ENCODE results near the gene GLYR1.

GLYR1 gene

GRCh38 chr16:4763791-4764190, 83.3 kb downstream of the GLYR1 start:
- no peak for DNase-seq (ENCODE audit: low spot score)

- DNase-seq (ENCODE audit: low spot score), result no peak
Measured at GRCh38 chr16:4762205-4762604, 84.9 kb downstream of the GLYR1 start.

- no peak for DNase-seq (ENCODE audit: low spot score)
Measured at GRCh38 chr16:4760221-4760910, 86.7 kb downstream of the GLYR1 start.

- DNase-seq (ENCODE audit: low spot score), result no peak
Measured at GRCh38 chr16:4755687-4756086, 91.4 kb downstream of the GLYR1 start.

- no peak for DNase-seq (ENCODE audit: low spot score)
Measured at GRCh38 chr16:4754865-4755264, 92.2 kb downstream of the GLYR1 start.

- DNase-seq (ENCODE audit: low spot score), result no peak
Measured at GRCh38 chr16:4753227-4753626, 93.9 kb downstream of the GLYR1 start.

All from NAMALWA (cell line).